ENCODE data around the gene KRT83. TPM values are rescaled to one million over a fixed set of nuclear protein-coding genes. Genes with fewer than 3 reads are reported as not detected.

Gene KRT83
- total RNA-seq, 1 donor from 2014 or later = not detected

DNA sequence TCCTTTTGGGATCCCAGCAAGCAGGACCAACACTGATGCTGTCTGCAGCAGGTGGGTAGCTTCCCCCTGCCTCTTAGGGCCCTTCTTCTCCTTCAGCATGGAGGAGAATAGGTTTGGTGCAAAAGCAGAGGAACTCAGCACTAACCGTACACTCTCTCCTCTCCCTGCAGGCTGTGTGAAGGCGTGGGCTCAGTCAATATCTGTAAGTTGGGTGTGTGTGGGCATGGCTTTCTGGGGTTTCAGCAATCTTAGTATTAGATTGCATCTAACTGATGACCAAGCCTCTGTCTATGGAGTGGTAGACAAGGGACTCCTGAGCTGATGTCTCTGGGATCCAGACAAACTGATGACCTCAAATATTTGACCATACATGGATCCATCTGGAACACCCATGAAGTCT, 31.8 kb upstream of the KRT83 start:
- H3K36me3 Mint-ChIP-seq = no peaks in the 10 kb centered on the region
- no peaks in the 10 kb centered on the region for H3K9me3 Mint-ChIP-seq
- H3K27me3 Mint-ChIP-seq = peaks cover 21% of the 10 kb centered on the region
- no peak for DNase-seq (ENCODE audit: extremely low spot score, unreplicated experiment)
- H3K4me1 Mint-ChIP-seq (ENCODE audit: unreplicated experiment) = peaks cover 10% of the 10 kb centered on the region
- TF ChIP-seq CTCF (conservative IDR thresholded peaks at IDR 0.05) = no peak
- no peak overlapping the region for H3K27ac Mint-ChIP-seq
- no peak overlapping the region for H3K4me3 Mint-ChIP-seq

- H3K36me3 Mint-ChIP-seq = no peaks in the 10 kb centered on the region
- H3K4me1 Mint-ChIP-seq (ENCODE audit: unreplicated experiment) = peaks cover 10% of the 10 kb centered on the region
- DNase-seq (ENCODE audit: extremely low spot score, unreplicated experiment) = no peak
- no peak for TF ChIP-seq CTCF (conservative IDR thresholded peaks at IDR 0.05)
- H3K27ac Mint-ChIP-seq = no peak overlapping the region
- no peaks in the 10 kb centered on the region for H3K9me3 Mint-ChIP-seq
- H3K4me3 Mint-ChIP-seq = no peak overlapping the region
- peaks cover 16% of the 10 kb centered on the region for H3K27me3 Mint-ChIP-seq
These were observed 30.2 kb upstream of the KRT83 start for GRCh38 chr12:52351196-52352059.

- DNase-seq (ENCODE audit: extremely low spot score, unreplicated experiment) = no peak
- Mint-ChIP-seq H3K4me1 (ENCODE audit: unreplicated experiment) (peaks cover 16% of the 10 kb centered on the region), H3K36me3 (no peaks in the 10 kb centered on the region), H3K27me3 (peaks cover 16% of the 10 kb centered on the region), H3K9me3 (no peaks in the 10 kb centered on the region), H3K4me3 (no peak overlapping the region), H3K27ac (no peak overlapping the region)
- TF ChIP-seq CTCF (conservative IDR thresholded peaks at IDR 0.05) = no peak
These were observed 29.6 kb upstream of the KRT83 start for GRCh38 chr12:52350786-52351185.

- Mint-ChIP-seq H3K9me3 (no peaks in the 10 kb centered on the region), H3K4me3 (no peak overlapping the region), H3K27ac (no peak overlapping the region), H3K36me3 (no peaks in the 10 kb centered on the region), H3K27me3 (peaks cover 16% of the 10 kb centered on the region), H3K4me1 (ENCODE audit: unreplicated experiment) (peaks cover 20% of the 10 kb centered on the region)
- no peak for TF ChIP-seq CTCF (conservative IDR thresholded peaks at IDR 0.05)
- DNase-seq (ENCODE audit: extremely low spot score, unreplicated experiment) = no peak
These were observed 28.9 kb upstream of the KRT83 start for GRCh38 chr12:52350021-52350620.

DNA sequence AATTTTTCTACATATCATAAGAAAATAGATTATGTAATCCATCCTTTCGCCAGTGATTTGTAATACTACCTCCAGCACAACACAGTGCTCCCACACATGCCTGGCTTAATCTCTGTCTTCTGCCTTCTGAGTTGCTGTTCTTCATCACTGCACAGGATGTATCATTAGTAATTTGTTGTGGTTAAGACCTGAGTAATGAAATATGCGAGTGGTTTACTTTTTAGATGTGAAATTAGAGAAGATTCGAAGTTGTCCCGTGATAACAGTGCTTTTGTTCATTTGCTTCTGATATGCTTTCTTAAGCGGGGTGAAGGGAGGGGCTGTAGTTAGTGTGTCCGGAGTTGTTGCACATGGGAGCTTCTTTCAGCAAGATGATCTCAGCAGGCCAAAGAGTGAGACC, 28.0 kb upstream of the KRT83 start:
- no peak for TF ChIP-seq CTCF (conservative IDR thresholded peaks at IDR 0.05)
- no peaks in the 10 kb centered on the region for H3K9me3 Mint-ChIP-seq
- DNase-seq (ENCODE audit: extremely low spot score, unreplicated experiment) = no peak
- H3K4me3 Mint-ChIP-seq = no peak overlapping the region
- H3K27me3 Mint-ChIP-seq = peaks cover 14% of the 10 kb centered on the region
- no peaks in the 10 kb centered on the region for H3K36me3 Mint-ChIP-seq
- no peak overlapping the region for H3K27ac Mint-ChIP-seq
- H3K4me1 Mint-ChIP-seq (ENCODE audit: unreplicated experiment) = peaks cover 21% of the 10 kb centered on the region
